ENCODE data around the gene INPP5B. TPM values are rescaled to one million over a fixed set of nuclear protein-coding genes. Genes with fewer than 3 reads are reported as not detected.

Gene INPP5B
- total RNA-seq, 1 donor from 2014 or later = 28.8 TPM

GRCh38 chr1:37878071-37878470, 68.8 kb downstream of the INPP5B start:
- DNase-seq (ENCODE audit: low spot score) = no peak

- DNase-seq (ENCODE audit: low spot score) = no peak
Observed at GRCh38 chr1:37875833-37876232, 71.0 kb downstream of the INPP5B start.

- no peak for DNase-seq (ENCODE audit: low spot score)
Observed at GRCh38 chr1:37872692-37873091, 74.2 kb downstream of the INPP5B start.

- DNase-seq (ENCODE audit: low spot score) = no peak
Observed at GRCh38 chr1:37868466-37868865, 78.4 kb downstream of the INPP5B start.

GRCh38 chr1:37867784-37868183, 79.1 kb downstream of the INPP5B start:
- DNase-seq (ENCODE audit: low spot score) = no peak

- DNase-seq (ENCODE audit: low spot score) = no peak
Observed at GRCh38 chr1:37866491-37866890, 80.4 kb downstream of the INPP5B start.

- DNase-seq (ENCODE audit: low spot score) = no peak
Observed at GRCh38 chr1:37865348-37866120, 81.3 kb downstream of the INPP5B start.

- no peak for DNase-seq (ENCODE audit: low spot score)
Observed at GRCh38 chr1:37862330-37862729, 84.5 kb downstream of the INPP5B start.

GRCh38 chr1:37861151-37861550, 85.7 kb downstream of the INPP5B start:
- DNase-seq (ENCODE audit: low spot score) = no peak

- DNase-seq (ENCODE audit: low spot score) = no peak
Observed at GRCh38 chr1:37860346-37860666, 86.5 kb downstream of the INPP5B start.

GRCh38 chr1:37859507-37860345, 87.1 kb downstream of the INPP5B start, which contains the start of gene MTF1:
Gene MTF1, minus strand, starts transcription at chr1:37859592. Its CDS starts 1,934 bp downstream, at chr1:37857658.
- peak; percentile 99 for DNase-seq (ENCODE audit: low spot score)

GRCh38 chr1:37858931-37859506, 87.8 kb downstream of the INPP5B start:
- no peak for DNase-seq (ENCODE audit: low spot score)

- no peak for DNase-seq (ENCODE audit: low spot score)
Observed at GRCh38 chr1:37854406-37854805, 92.4 kb downstream of the INPP5B start.

GRCh38 chr1:37853157-37853556, 93.7 kb downstream of the INPP5B start:
- DNase-seq (ENCODE audit: low spot score) = no peak

GRCh38 chr1:37851782-37852210, 95.1 kb downstream of the INPP5B start:
- no peak for DNase-seq (ENCODE audit: low spot score)

- DNase-seq (ENCODE audit: low spot score) = no peak
Observed at GRCh38 chr1:37851262-37851661, 95.6 kb downstream of the INPP5B start.

GRCh38 chr1:37850352-37850955, 96.4 kb downstream of the INPP5B start:
- DNase-seq (ENCODE audit: low spot score) = no peak

- DNase-seq (ENCODE audit: low spot score) = no peak
Observed at GRCh38 chr1:37849480-37849879, 97.4 kb downstream of the INPP5B start.

- no peak for DNase-seq (ENCODE audit: low spot score)
Observed at GRCh38 chr1:37846647-37847339, 100.1 kb downstream of the INPP5B start.

GRCh38 chr1:37845786-37846185, 101.1 kb downstream of the INPP5B start:
- no peak for DNase-seq (ENCODE audit: low spot score)

GRCh38 chr1:37845049-37845646, 101.7 kb downstream of the INPP5B start:
- no peak for DNase-seq (ENCODE audit: low spot score)
